Activated CD4-positive, alpha-beta memory T cell treated with anti-CD3 and anti-CD28 coated beads for 36 hours (primary cell): ENCODE results near the gene ARFGAP3. TPM values are rescaled to one million over a fixed set of nuclear protein-coding genes. Genes with fewer than 3 reads are reported as not detected.

ENCODE experiments used
- CTCF ChIA-PET: fragments of 350-600 bp; sonication (Branson Sonifier 250); formaldehyde crosslinking; loops from one replicate; lab custom pipeline; 2021; ENCODE audit warnings: antibody characterized with exemption, inconsistent platforms; lab: Charles Lee
- POLR2A ChIA-PET: fragments of 350-600 bp; sonication (Branson Sonifier 250); formaldehyde crosslinking; loops from one replicate; lab custom pipeline; 2021; ENCODE audit warnings: antibody characterized with exemption; lab: Charles Lee
- DNase-seq: peaks from one replicate; pipeline ENCODE4 v3.0.0-alpha.2; 2020
- H3K27ac Mint-ChIP-seq: one replicate; pipeline ENCODE4 v1.8.0; 2021; ENCODE audit warnings: mixed read lengths
- H3K27me3 Mint-ChIP-seq: one replicate; pipeline ENCODE4 v1.8.0; 2021; ENCODE audit warnings: mixed read lengths
- H3K36me3 Mint-ChIP-seq: one replicate; pipeline ENCODE4 v1.8.0; 2021; ENCODE audit warnings: mixed read lengths
- H3K4me1 Mint-ChIP-seq: one replicate; pipeline ENCODE4 v1.8.0; 2021; ENCODE audit warnings: low read depth, mixed read lengths
- H3K4me3 Mint-ChIP-seq: one replicate; pipeline ENCODE4 v1.8.0; 2021; ENCODE audit warnings: mild to moderate bottlenecking, mixed read lengths
- H3K9me3 Mint-ChIP-seq: one replicate; pipeline ENCODE4 v1.8.0; 2021; ENCODE audit warnings: mixed read lengths
- intact Hi-C: fragments of 100-400 bp; cut with micrococcal nuclease; formaldehyde crosslinking; loops from one replicate; pipeline ENCODE4 v1.15.1; 2023
- total RNA-seq, 2 experiments: library from RNA; stranded (reverse); gene quantifications; one replicate each; pipeline ENCODE4 v1.2.3, GENCODE V29; 2021

ARFGAP3 gene
- total RNA-seq, 2 experiments from 2014 or later: 40.6 to 45.5 TPM

GRCh38 chr22:42833104-42833503, 24.0 kb downstream of the ARFGAP3 start:
- POLR2A ChIA-PET: no interaction called here
- Mint-ChIP-seq H3K4me3 (no peak overlapping the region), H3K27ac (no peak overlapping the region), H3K9me3 (no peaks in the 10 kb centered on the region), H3K27me3 (no peaks in the 10 kb centered on the region), H3K36me3 (peaks cover 26% of the 10 kb centered on the region), H3K4me1 (peaks cover 7% of the 10 kb centered on the region)
- no peak for DNase-seq
- intact Hi-C loops: no loop called here
- CTCF ChIA-PET: interaction anchor here (1.0 kb wide), 1 partner anchor 13 kb away, joined by 4 read pairs; no protein-coding TSS in a partner anchor

DNA sequence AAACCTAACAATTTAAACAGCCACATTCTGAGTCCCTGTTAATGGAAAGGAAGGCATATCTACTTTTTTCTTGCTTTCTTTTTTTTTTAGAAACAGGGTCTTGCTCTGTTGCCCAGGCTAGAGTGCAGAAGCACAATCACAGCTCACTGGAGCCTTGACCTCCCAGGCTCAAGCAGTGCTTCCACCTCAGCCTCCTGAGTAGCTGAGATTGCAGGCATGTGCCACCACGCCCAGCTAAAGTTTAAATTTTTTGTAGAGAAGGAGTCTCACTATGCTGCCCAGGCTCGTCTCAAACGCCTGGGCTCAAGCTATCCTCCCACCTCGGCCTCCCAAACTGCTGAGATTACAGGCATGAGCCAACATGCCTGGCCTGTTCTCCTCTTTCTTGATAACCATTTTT, 25.4 kb downstream of the ARFGAP3 start:
- no peak for DNase-seq
- H3K36me3 Mint-ChIP-seq: peaks cover 28% of the 10 kb centered on the region
- ChIA-PET CTCF (no interaction called here), POLR2A (no interaction called here)
- no peaks in the 10 kb centered on the region for H3K27me3 Mint-ChIP-seq
- intact Hi-C loops: no loop called here
- no peaks in the 10 kb centered on the region for H3K9me3 Mint-ChIP-seq
- no peak overlapping the region for H3K27ac Mint-ChIP-seq
- peaks cover 7% of the 10 kb centered on the region for H3K4me1 Mint-ChIP-seq
- no peak overlapping the region for H3K4me3 Mint-ChIP-seq

GRCh38 chr22:42830161-42830560, 26.9 kb downstream of the ARFGAP3 start:
- ChIA-PET CTCF (no interaction called here), POLR2A (no interaction called here)
- Mint-ChIP-seq H3K27ac (no peak overlapping the region), H3K4me3 (no peak overlapping the region), H3K36me3 (peaks cover 25% of the 10 kb centered on the region), H3K9me3 (no peaks in the 10 kb centered on the region), H3K4me1 (peaks cover 7% of the 10 kb centered on the region), H3K27me3 (no peaks in the 10 kb centered on the region)
- no peak for DNase-seq
- intact Hi-C loops: no loop called here

DNA sequence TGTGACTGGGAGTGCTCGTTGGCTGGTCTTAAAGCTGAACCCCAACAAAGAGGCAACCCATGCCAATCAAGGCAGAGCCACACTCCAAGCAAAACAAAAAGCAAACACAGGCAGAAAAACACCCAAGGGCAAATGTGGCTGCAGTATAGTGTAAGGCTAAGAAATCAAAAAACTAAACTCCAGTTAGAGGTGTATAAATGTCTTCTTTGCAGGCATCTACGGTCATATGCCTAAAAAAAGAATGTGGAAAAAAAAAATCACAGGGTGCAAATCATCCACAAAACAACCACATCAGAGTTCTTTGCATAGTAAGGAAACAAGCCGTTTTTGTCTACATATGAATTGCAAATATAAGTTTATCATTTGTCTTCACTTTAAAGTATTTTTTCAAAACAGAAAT, 27.8 kb downstream of the ARFGAP3 start:
- Mint-ChIP-seq H3K36me3 (peaks cover 20% of the 10 kb centered on the region), H3K9me3 (no peaks in the 10 kb centered on the region), H3K4me3 (no peak overlapping the region), H3K27me3 (no peaks in the 10 kb centered on the region), H3K4me1 (peaks cover 6% of the 10 kb centered on the region), H3K27ac (no peak overlapping the region)
- ChIA-PET POLR2A (no interaction called here), CTCF (no interaction called here)
- intact Hi-C loops: no loop called here
- DNase-seq: no peak

GRCh38 chr22:42825796-42826195, 31.3 kb downstream of the ARFGAP3 start:
- intact Hi-C loops: no loop called here
- Mint-ChIP-seq H3K36me3 (peaks cover 23% of the 10 kb centered on the region), H3K27ac (no peak overlapping the region), H3K4me3 (no peak overlapping the region), H3K9me3 (peaks cover 4% of the 10 kb centered on the region), H3K27me3 (no peaks in the 10 kb centered on the region), H3K4me1 (peaks cover 5% of the 10 kb centered on the region)
- ChIA-PET POLR2A (interaction anchor here (1.2 kb wide), 1 partner anchor 210 kb away, joined by 3 read pairs; no protein-coding TSS in a partner anchor), CTCF (no interaction called here)
- no peak for DNase-seq

DNA sequence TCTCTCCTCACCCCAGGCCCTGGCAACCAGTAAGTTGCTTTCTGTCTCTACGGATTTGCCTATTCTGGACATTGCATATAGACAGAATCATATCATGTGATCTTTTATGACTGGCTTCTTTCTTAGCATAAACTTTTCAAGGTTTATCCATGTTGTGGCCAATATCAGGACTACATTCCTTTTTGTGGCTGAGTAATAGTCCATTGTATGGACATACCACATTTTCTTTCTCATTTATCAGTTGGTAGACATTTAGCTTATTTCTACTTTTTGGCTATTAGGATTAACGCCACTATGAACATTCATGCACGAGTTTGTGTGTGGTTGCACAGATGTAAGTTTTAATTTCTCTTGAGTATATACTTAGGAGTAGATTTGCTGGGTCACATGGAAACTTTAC, 35.7 kb downstream of the ARFGAP3 start:
- H3K4me1 Mint-ChIP-seq: no peaks in the 10 kb centered on the region
- no peak for DNase-seq
- no peaks in the 10 kb centered on the region for H3K27me3 Mint-ChIP-seq
- ChIA-PET CTCF (no interaction called here), POLR2A (no interaction called here)
- intact Hi-C loops: no loop called here
- no peak overlapping the region for H3K4me3 Mint-ChIP-seq
- no peak overlapping the region for H3K27ac Mint-ChIP-seq
- H3K9me3 Mint-ChIP-seq: peaks cover 4% of the 10 kb centered on the region
- peaks cover 25% of the 10 kb centered on the region for H3K36me3 Mint-ChIP-seq

- H3K36me3 Mint-ChIP-seq: peaks cover 25% of the 10 kb centered on the region
- no peaks in the 10 kb centered on the region for H3K4me1 Mint-ChIP-seq
- ChIA-PET CTCF (interaction anchor here (0.7 to 1.5 kb wide), 4 partner anchors 13 to 44 kb away, joined by 3 to 4 read pairs (median 4); no protein-coding TSS in a partner anchor), POLR2A (no interaction called here)
- no peak overlapping the region for H3K4me3 Mint-ChIP-seq
- intact Hi-C loops: no loop called here
- H3K27me3 Mint-ChIP-seq: no peaks in the 10 kb centered on the region
- no peak overlapping the region for H3K27ac Mint-ChIP-seq
- no peak for DNase-seq
- H3K9me3 Mint-ChIP-seq: peaks cover 4% of the 10 kb centered on the region
Measured at GRCh38 chr22:42820045-42820763, 36.9 kb downstream of the ARFGAP3 start.

DNA sequence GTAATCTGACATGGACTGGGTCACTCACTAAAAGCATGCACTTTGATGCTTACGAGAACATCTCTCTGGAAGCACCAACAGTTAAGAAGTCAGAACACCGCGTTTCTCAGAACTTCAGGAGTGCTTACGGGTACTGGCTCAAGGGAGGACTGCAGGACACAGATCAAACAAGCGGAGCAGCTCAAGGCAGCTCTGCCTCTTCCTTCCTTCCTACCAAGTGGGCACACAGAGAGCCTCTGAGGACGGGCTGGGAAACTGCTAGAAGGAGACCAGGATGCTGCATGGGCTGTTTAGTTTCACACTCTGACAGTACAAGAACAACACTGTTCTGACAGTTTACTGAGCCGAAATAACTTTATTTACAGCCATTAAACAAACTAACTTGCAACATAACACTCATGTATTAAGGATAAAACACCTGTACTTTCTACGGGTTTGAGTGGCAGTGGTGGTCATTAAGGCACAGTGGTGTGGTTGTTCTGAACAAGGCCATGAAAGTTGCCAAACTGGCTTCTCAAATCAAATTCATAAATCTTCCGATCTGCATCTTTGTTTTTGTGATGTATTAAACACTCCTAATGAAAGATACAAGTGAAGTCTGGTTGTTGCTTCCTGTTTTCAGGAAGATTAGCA, 37.5 kb downstream of the ARFGAP3 start:
- no peaks in the 10 kb centered on the region for H3K4me1 Mint-ChIP-seq
- peaks cover 22% of the 10 kb centered on the region for H3K36me3 Mint-ChIP-seq
- H3K4me3 Mint-ChIP-seq: no peak overlapping the region
- intact Hi-C loops: no loop called here
- H3K9me3 Mint-ChIP-seq: peaks cover 4% of the 10 kb centered on the region
- ChIA-PET POLR2A (no interaction called here), CTCF (interaction anchor here (0.7 to 1.5 kb wide), 3 partner anchors 14 to 39 kb away, joined by 4 read pairs; no protein-coding TSS in a partner anchor)
- no peak overlapping the region for H3K27ac Mint-ChIP-seq
- H3K27me3 Mint-ChIP-seq: no peaks in the 10 kb centered on the region
- DNase-seq: no peak

DNA sequence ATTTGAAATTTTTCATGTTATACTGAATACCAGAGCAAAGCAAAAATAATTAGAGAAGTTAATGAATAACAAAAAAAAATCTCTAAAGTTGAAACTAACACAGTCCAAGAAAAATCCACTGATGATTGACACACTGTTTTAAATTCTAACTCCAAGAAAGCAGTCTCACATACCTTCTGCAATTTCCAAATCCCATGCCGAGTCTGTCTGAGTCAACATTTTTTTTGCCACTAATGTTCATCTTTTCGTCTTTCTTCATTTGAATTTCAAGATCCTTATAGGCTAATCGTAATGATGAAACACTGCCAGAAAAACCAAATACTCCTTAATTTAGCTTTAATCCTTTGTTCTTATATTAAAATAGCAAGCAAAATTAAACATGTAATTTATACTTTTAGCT, 39.5 kb downstream of the ARFGAP3 start:
- Mint-ChIP-seq H3K9me3 (peaks cover 4% of the 10 kb centered on the region), H3K36me3 (peaks cover 24% of the 10 kb centered on the region), H3K4me1 (no peaks in the 10 kb centered on the region), H3K27me3 (no peaks in the 10 kb centered on the region), H3K4me3 (no peak overlapping the region), H3K27ac (no peak overlapping the region)
- ChIA-PET CTCF (interaction anchor here (0.5 to 1.8 kb wide), 4 partner anchors 38 to 216 kb away, joined by 3 to 8 read pairs (median 5); no protein-coding TSS in a partner anchor), POLR2A (no interaction called here)
- DNase-seq: no peak
- intact Hi-C loops: no loop called here

GRCh38 chr22:42816336-42816735, 40.7 kb downstream of the ARFGAP3 start:
- no peaks in the 10 kb centered on the region for H3K4me1 Mint-ChIP-seq
- POLR2A ChIA-PET: no interaction called here
- intact Hi-C loops: no loop called here
- no peak overlapping the region for H3K4me3 Mint-ChIP-seq
- no peak for DNase-seq
- peaks cover 13% of the 10 kb centered on the region for H3K36me3 Mint-ChIP-seq
- no peak overlapping the region for H3K27ac Mint-ChIP-seq
- H3K27me3 Mint-ChIP-seq: no peaks in the 10 kb centered on the region
- CTCF ChIA-PET: interaction anchor here (1.3 to 1.8 kb wide), 2 partner anchors 52 to 194 kb away, joined by 6 to 8 read pairs; no protein-coding TSS in a partner anchor
- no peaks in the 10 kb centered on the region for H3K9me3 Mint-ChIP-seq

- Mint-ChIP-seq H3K4me1 (no peaks in the 10 kb centered on the region), H3K27me3 (no peaks in the 10 kb centered on the region), H3K9me3 (no peaks in the 10 kb centered on the region), H3K36me3 (peaks cover 7% of the 10 kb centered on the region), H3K4me3 (no peak overlapping the region), H3K27ac (no peak overlapping the region)
- ChIA-PET CTCF (interaction anchor here (0.6 kb wide), 1 partner anchor 1071 kb away, joined by 5 read pairs; no protein-coding TSS in a partner anchor), POLR2A (interaction anchor here (0.7 kb wide), 1 partner anchor 1368 kb away, joined by 3 read pairs; no protein-coding TSS in a partner anchor)
- no peak for DNase-seq
- intact Hi-C loops: no loop called here
Measured at GRCh38 chr22:42814616-42815015, 42.5 kb downstream of the ARFGAP3 start.

DNA sequence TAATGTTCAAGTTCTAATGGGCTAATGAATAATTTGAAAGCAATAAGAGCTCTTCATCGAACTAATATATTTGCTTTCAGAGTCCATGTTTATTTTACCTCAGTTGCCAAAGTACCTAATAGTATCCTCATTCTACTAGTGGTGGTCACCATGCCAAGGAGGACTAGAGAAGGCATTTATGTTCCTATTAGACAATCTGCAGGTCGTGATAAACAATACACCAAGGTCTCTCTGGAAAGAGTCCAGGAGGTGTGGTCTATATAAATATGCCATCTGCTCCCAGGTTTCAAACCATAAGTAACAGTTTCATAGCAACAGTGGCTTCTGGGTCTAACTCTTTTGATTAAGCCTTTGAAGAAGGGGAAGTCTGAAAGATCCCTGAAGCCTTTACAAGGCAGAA, 42.9 kb downstream of the ARFGAP3 start:
- Mint-ChIP-seq H3K4me3 (no peak overlapping the region), H3K27ac (no peak overlapping the region), H3K36me3 (peaks cover 8% of the 10 kb centered on the region), H3K4me1 (no peaks in the 10 kb centered on the region), H3K27me3 (no peaks in the 10 kb centered on the region), H3K9me3 (no peaks in the 10 kb centered on the region)
- ChIA-PET CTCF (interaction anchor here (0.6 kb wide), 1 partner anchor 1071 kb away, joined by 5 read pairs; no protein-coding TSS in a partner anchor), POLR2A (interaction anchor here (0.7 kb wide), 1 partner anchor 1369 kb away, joined by 3 read pairs; no protein-coding TSS in a partner anchor)
- no peak for DNase-seq
- intact Hi-C loops: no loop called here
